NCI-H2029 treated with DMSO at 0.1 percent for 48 hours (cell line): ENCODE measurements around the gene CMTM8.
A peak's percentile ranks its signal among the peaks of the same experiment; 100 is the strongest.

Source experiments
- DNase-seq: peaks from one replicate; lab custom pipeline; 2025; lab: John Stamatoyannopoulos, UW

Gene CMTM8

GRCh38 chr3:32337505-32337904 is 99.0 kb downstream of the CMTM8 start:
- DNase-seq = no peak

GRCh38 chr3:32340039-32340438 is 101.6 kb downstream of the CMTM8 start:
- DNase-seq = peak; percentile 78

- no peak for DNase-seq
Observed at GRCh38 chr3:32340611-32341365, 102.3 kb downstream of the CMTM8 start.

GRCh38 chr3:32347343-32348125 is 109.1 kb downstream of the CMTM8 start:
- no peak for DNase-seq

GRCh38 chr3:32349184-32349583 is 110.7 kb downstream of the CMTM8 start:
- DNase-seq = no peak

- DNase-seq = no peak
Observed at GRCh38 chr3:32352563-32352962, 114.1 kb downstream of the CMTM8 start.

GRCh38 chr3:32353351-32353750 is 114.9 kb downstream of the CMTM8 start:
- DNase-seq = no peak

- DNase-seq = no peak
Observed at GRCh38 chr3:32354362-32354778, 115.9 kb downstream of the CMTM8 start.

GRCh38 chr3:32355751-32356291 is 117.3 kb downstream of the CMTM8 start:
- no peak for DNase-seq

GRCh38 chr3:32359766-32360492 is 121.4 kb downstream of the CMTM8 start:
- DNase-seq = no peak

- DNase-seq = no peak
Observed at GRCh38 chr3:32360493-32360827, 122.0 kb downstream of the CMTM8 start.

- no peak for DNase-seq
Observed at GRCh38 chr3:32366638-32367397, 128.3 kb downstream of the CMTM8 start.

- no peak for DNase-seq
Observed at GRCh38 chr3:32367442-32367841, 129.0 kb downstream of the CMTM8 start.

GRCh38 chr3:32371461-32372212 is 133.2 kb downstream of the CMTM8 start:
- no peak for DNase-seq

- no peak for DNase-seq
Observed at GRCh38 chr3:32372213-32372490, 133.7 kb downstream of the CMTM8 start.

- no peak for DNase-seq
Observed at GRCh38 chr3:32373276-32373675, 134.8 kb downstream of the CMTM8 start.

GRCh38 chr3:32373844-32374243 is 135.4 kb downstream of the CMTM8 start:
- no peak for DNase-seq

GRCh38 chr3:32374788-32375595 is 136.5 kb downstream of the CMTM8 start:
- DNase-seq = peak; percentile 32

GRCh38 chr3:32375596-32375930 is 137.1 kb downstream of the CMTM8 start:
- no peak for DNase-seq

- no peak for DNase-seq
Observed at GRCh38 chr3:32376115-32376514, 137.6 kb downstream of the CMTM8 start.
